Ascending aorta (tissue), 2 donors: ENCODE measurements around the gene CASP8AP2. TPM values are rescaled to one million over a fixed set of nuclear protein-coding genes. Genes with fewer than 3 reads are reported as not detected.
"Not testable (repeated sequence)": the region's sequence is repeated elsewhere in the genome, so short reads cannot be mapped to it uniquely, and the experiment has no call there.

Experiments used
- DNase-seq, 2 donors: peaks; one replicate each; pipeline ENCODE4 v3.0.0-alpha.2; 2019; ENCODE audit warnings: low spot score in 2 of 2
- H3K27ac ChIP-seq, 2 donors: fragments of 200-600 bp; sonication (generic); one replicate each; pipeline ENCODE4 v1.5.1; 2016 to 2017; ENCODE audit warnings: mild to moderate bottlenecking in 1 of 2
- H3K27me3 ChIP-seq: fragments of 200-600 bp; sonication (generic); one replicate; pipeline ENCODE4 v1.5.1; 2017
- H3K36me3 ChIP-seq, 2 donors: fragments of 200-600 bp; sonication (generic); one replicate each; pipeline ENCODE4 v1.5.1; 2016
- H3K4me1 ChIP-seq, 2 donors: fragments of 200-600 bp; sonication (generic); one replicate each; pipeline ENCODE4 v1.5.1; 2016 to 2017; ENCODE audit warnings: mild to moderate bottlenecking in 1 of 2
- H3K4me3 ChIP-seq, 2 donors: fragments of 200-600 bp; sonication (generic); one replicate each; pipeline ENCODE4 v1.5.1; 2016 to 2017; ENCODE audit warnings: mild to moderate bottlenecking in 1 of 2
- H3K9me3 ChIP-seq, 2 donors: fragments of 200-600 bp; sonication (generic); one replicate each; pipeline ENCODE4 v1.5.1; 2016
- CTCF ChIP-seq, 3 experiments: fragments of 200-600 bp in 2 of 3; fragments of 450-650 bp in 1 of 3; sonication (generic) in 2 of 3; IDR thresholded peaks; one replicate each; pipeline ENCODE4 v1.5.1; 2016 to 2019; ENCODE audit warnings: antibody characterized with exemption in 3 of 3, mild to moderate bottlenecking in 1 of 3, moderate library complexity in 1 of 3
- intact Hi-C: fragments of 100-400 bp; cut with DNase I; formaldehyde crosslinking; loops from one replicate; pipeline ENCODE4 v1.15.1; 2023
- total RNA-seq: library from RNA; depleted of rRNA; stranded (reverse); fragments of >200 nt; gene quantifications from one replicate; pipeline ENCODE4 v1.1.0, GENCODE V29; 2016

CASP8AP2 gene
- total RNA-seq, 1 donor from 2014 or later, result 6.7 TPM

GRCh38 chr6:89807581-89807980 is 22.1 kb upstream of the CASP8AP2 start:
- no peaks in the 10 kb centered on the region for H3K4me1 ChIP-seq
- TF ChIP-seq CTCF (IDR thresholded peaks at IDR 0.05), result no peak
- H3K4me3 ChIP-seq, result no peak overlapping the region
- DNase-seq, result no peak
- peaks cover 4 to 5% of the 10 kb centered on the region in 2 donors for H3K36me3 ChIP-seq
- H3K9me3 ChIP-seq, result no peaks in the 10 kb centered on the region
- intact Hi-C loops, result no loop called here
- no peak overlapping the region for H3K27ac ChIP-seq
- no peaks in the 10 kb centered on the region for H3K27me3 ChIP-seq

- H3K36me3 ChIP-seq, H3K27me3 ChIP-seq, H3K9me3 ChIP-seq, H3K4me1 ChIP-seq, intact Hi-C loops, DNase-seq, H3K4me3 ChIP-seq, H3K27ac ChIP-seq: not testable (repeated sequence)
Measured at GRCh38 chr6:89813422-89813821, 16.3 kb upstream of the CASP8AP2 start.

GRCh38 chr6:89817481-89817880 is 12.2 kb upstream of the CASP8AP2 start:
- TF ChIP-seq CTCF (IDR thresholded peaks at IDR 0.05), result no peak
- H3K4me3 ChIP-seq, result peak overlapping the region in 1 of 2 donors; percentile 10

GRCh38 chr6:89818977-89819335 is 10.7 kb upstream of the CASP8AP2 start:
- Histone ChIP-seq H3K4me1 (peaks cover 3 to 12% of the 10 kb centered on the region in 2 donors), H3K9me3 (no peaks in the 10 kb centered on the region), H3K27ac (peak overlapping the region; percentile 82 to 84), H3K27me3 (no peaks in the 10 kb centered on the region), H3K36me3 (no peaks in the 10 kb centered on the region), H3K4me3 (peak overlapping the region; percentile 80 to 88)
- intact Hi-C loops, result loop anchor here (1.0 to 5.0 kb wide), 3 partner anchors 10 to 857 kb away; partner anchors contain the start of genes CASP8AP2, MAP3K7 and RNGTT
- no peak for TF ChIP-seq CTCF (IDR thresholded peaks at IDR 0.05)
- no peak for DNase-seq

More at GRCh38 chr6:89817481-89817880, 12.2 kb upstream of the CASP8AP2 start:
- Histone ChIP-seq H3K4me1 (peaks cover 3 to 12% of the 10 kb centered on the region in 2 donors), H3K27ac (no peak overlapping the region), H3K27me3 (no peaks in the 10 kb centered on the region), H3K9me3 (no peaks in the 10 kb centered on the region), H3K36me3 (no peaks in the 10 kb centered on the region)
- intact Hi-C loops, result loop anchor here (5.0 kb wide), 1 partner anchor 855 kb away; the partner anchor contains the start of gene RNGTT
- no peak for DNase-seq

- TF ChIP-seq CTCF (IDR thresholded peaks at IDR 0.05), result peak in 1 of 3 experiments; percentile 6
- peaks cover 3 to 12% of the 10 kb centered on the region in 2 donors for H3K4me1 ChIP-seq
- H3K36me3 ChIP-seq, result no peaks in the 10 kb centered on the region
- no peaks in the 10 kb centered on the region for H3K27me3 ChIP-seq
- peak within 1 kb of the TSS; percentile 80 to 88 for H3K4me3 ChIP-seq
- no peaks in the 10 kb centered on the region for H3K9me3 ChIP-seq
- DNase-seq, result peak; percentile 67 to 93
- intact Hi-C loops, result loop anchor here (1.0 to 10.0 kb wide), 5 partner anchors 10 to 857 kb away; partner anchors contain the start of genes CASP8AP2, MAP3K7, PNRC1 and RNGTT
- H3K27ac ChIP-seq, result peak within 1 kb of the TSS; percentile 82 to 84
Measured at GRCh38 chr6:89819336-89820130, 10.1 kb upstream of the CASP8AP2 start, which contains the start of gene MDN1. Gene MDN1, minus strand, starts transcription at chr6:89819794. Its CDS starts 187 bp downstream, at chr6:89819607.

- Histone ChIP-seq H3K27ac (peak overlapping the region; percentile 68 to 69), H3K9me3 (no peaks in the 10 kb centered on the region), H3K36me3 (no peaks in the 10 kb centered on the region), H3K4me3 (no peak overlapping the region), H3K27me3 (no peaks in the 10 kb centered on the region), H3K4me1 (peaks cover 0 to 11% of the 10 kb centered on the region in 2 donors)
- peak in 1 of 2 donors; percentile 63 for DNase-seq
- intact Hi-C loops, result loop anchor here (5.0 to 10.0 kb wide), 3 partner anchors 271 to 741 kb away; partner anchors contain the start of gene PNRC1
- TF ChIP-seq CTCF (IDR thresholded peaks at IDR 0.05), result no peak
Measured at GRCh38 chr6:89826029-89826528, 3.6 kb upstream of the CASP8AP2 start.

GRCh38 chr6:89828475-89828987 is 1.1 kb upstream of the CASP8AP2 start:
- Histone ChIP-seq H3K4me1 (peaks cover 0 to 11% of the 10 kb centered on the region in 2 donors), H3K4me3 (peak overlapping the region; percentile 71 to 73), H3K27ac (peak overlapping the region; percentile 85 to 89)
- not testable (repeated sequence) for H3K9me3 ChIP-seq, H3K36me3 ChIP-seq, DNase-seq, H3K27me3 ChIP-seq
- intact Hi-C loops, result loop anchor here (2.0 to 10.0 kb wide), 5 partner anchors 190 to 744 kb away; partner anchors contain the start of genes BACH2, LYRM2 and PNRC1
